Transverse colon (tissue), 4 donors: ENCODE measurements around the gene STK11IP. TPM values are rescaled to one million over a fixed set of nuclear protein-coding genes. Genes with fewer than 3 reads are reported as not detected.

Source experiments
- DNase-seq: peaks from one replicate; pipeline ENCODE4 v3.0.0-alpha.2; 2019
- H3K27ac ChIP-seq, 4 donors: fragments of 200-600 bp; sonication (generic); 2 replicates each; pipeline ENCODE4 v1.5.1; 2016 to 2018; ENCODE audit warnings: inconsistent platforms in 4 of 4
- H3K27me3 ChIP-seq: fragments of 200-600 bp; sonication (generic); 2 replicates; pipeline ENCODE4 v1.5.1; 2017; ENCODE audit warnings: inconsistent platforms
- H3K36me3 ChIP-seq, 4 donors: fragments of 200-600 bp; sonication (generic); 2 replicates each; pipeline ENCODE4 v1.5.1; 2017 to 2019; ENCODE audit warnings: inconsistent platforms in 4 of 4
- H3K4me1 ChIP-seq, 4 donors: fragments of 200-600 bp; sonication (generic); 2 replicates each; pipeline ENCODE4 v1.5.1; 2017 to 2020; ENCODE audit warnings: inconsistent platforms in 4 of 4
- H3K4me3 ChIP-seq, 4 donors: fragments of 200-600 bp; sonication (generic); 1 replicate in 1 of 4; 2 replicates in 3 of 4; pipeline versions ENCODE4 v1.5.1 to v1.6.1; 2017 to 2019; ENCODE audit warnings: inconsistent platforms in 4 of 4
- H3K9me3 ChIP-seq, 2 donors: fragments of 200-600 bp; sonication (generic); 2 replicates each; pipeline ENCODE4 v1.5.1; 2017 to 2019; ENCODE audit warnings: inconsistent platforms in 2 of 2
- EP300 ChIP-seq: sonication (generic); formaldehyde crosslinking; IDR thresholded peaks from one replicate; pipeline ENCODE4 v1.6.1; 2017; ENCODE audit warnings: antibody characterized with exemption, low read depth
- POLR2A ChIP-seq: fragments of 450-650 bp; IDR thresholded peaks from one replicate; pipeline ENCODE4 v1.6.1; 2016; ENCODE audit warnings: antibody characterized with exemption, mild to moderate bottlenecking, moderate library complexity
- POLR2AphosphoS5 ChIP-seq, 3 donors: sonication (generic); formaldehyde crosslinking; IDR thresholded peaks; one replicate each; pipeline ENCODE4 v1.6.1; 2016; ENCODE audit warnings: antibody characterized with exemption in 3 of 3
- WGBS, 2 donors: methylation state at CpG; one replicate each; pipeline ENCODE4 v1.1.5; 2018; ENCODE audit warnings: low coverage in 1 of 2; 5-methylcytosine and 5-hydroxymethylcytosine counted together
- in situ Hi-C, 4 donors: fragments of 200-750 bp; cut with MboI; loops; one replicate each; pipeline versions ENCODE4 v1.15.0 to v1.15.1; 2017; ENCODE audit warnings: low sequenced_read_pairs in 3 of 4, low pct_ligation_motif_present in 1 of 4, low pct_unique_long_range_greater_than_20kb in 1 of 4
- intact Hi-C: fragments of 100-400 bp; cut with DNase I; formaldehyde crosslinking; loops from one replicate; pipeline ENCODE4 v1.15.1; 2023; ENCODE audit warnings: low total_unique reads
- total RNA-seq, 4 donors: library from RNA; depleted of rRNA; stranded (reverse); fragments of >200 nt; gene quantifications; one replicate each; pipeline ENCODE4 v1.1.0, GENCODE V29; 2016
- TF ChIP-seq, protein P1 (sequence below), 5 experiments: fragments of 200-600 bp in 3 of 5; fragments of 450-650 bp in 2 of 5; sonication (generic) in 3 of 5; IDR thresholded peaks; 1 replicate in 2 of 5; 2 replicates in 3 of 5; pipeline ENCODE4 v1.5.1; 2016 to 2017; ENCODE audit warnings: antibody characterized with exemption in 5 of 5, inconsistent platforms in 3 of 5, mild to moderate bottlenecking in 2 of 5, moderate library complexity in 1 of 5

STK11IP gene
- total RNA-seq, 4 donors from 2014 or later, result 16.2 to 117 (median 38.2) TPM

DNA sequence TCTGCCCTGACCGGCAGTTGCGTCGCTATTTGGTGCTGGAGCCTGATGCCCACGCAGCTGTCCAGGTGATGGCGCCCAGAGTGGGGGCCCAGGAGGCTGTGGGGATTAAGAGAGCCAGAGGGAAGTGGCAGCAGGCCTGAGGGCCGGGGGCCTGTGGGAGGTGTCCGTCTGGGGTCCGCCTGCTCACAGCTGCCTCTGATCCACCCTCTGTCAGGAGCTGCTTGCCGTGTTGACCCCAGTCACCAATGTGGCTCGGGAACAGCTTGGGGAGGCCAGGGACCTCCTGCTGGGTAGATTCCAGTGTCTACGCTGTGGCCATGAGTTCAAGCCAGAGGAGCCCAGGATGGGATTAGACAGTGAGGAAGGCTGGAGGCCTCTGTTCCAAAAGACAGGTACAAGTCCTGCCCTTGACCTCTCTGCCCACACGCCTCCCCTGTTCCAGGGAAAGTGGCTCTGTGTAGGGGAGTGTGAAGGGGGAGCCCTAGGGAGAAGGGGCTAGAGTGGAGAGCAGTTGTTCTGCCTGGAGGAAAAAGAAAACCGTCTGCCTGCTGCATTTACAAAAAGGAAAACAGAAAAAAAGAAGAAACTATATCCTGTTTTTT, 11.6 kb downstream of the STK11IP start:
- in situ Hi-C loops, result no loop called here

DNA sequence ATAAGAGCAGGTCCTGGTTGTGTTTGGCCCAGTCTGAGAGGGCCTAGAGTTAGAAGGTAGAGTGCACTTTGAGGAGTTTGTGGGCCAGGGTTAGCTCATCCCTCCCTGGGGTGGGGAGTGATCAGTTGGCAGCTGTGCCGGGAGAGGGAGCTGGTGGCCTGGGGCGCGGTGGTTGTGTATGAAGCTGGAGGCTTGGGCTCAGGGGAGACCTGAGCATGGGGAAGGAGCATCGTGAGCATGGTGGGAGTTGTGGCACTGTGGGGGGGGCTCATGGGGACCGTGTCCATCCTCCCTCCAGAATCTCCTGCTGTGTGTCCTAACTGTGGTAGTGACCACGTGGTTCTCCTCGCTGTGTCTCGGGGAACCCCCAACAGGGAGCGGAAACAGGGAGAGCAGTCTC, 13.6 kb downstream of the STK11IP start:
- Histone ChIP-seq H3K36me3 (peaks cover 0 to 36% (median 5%) of the 10 kb centered on the region in 4 donors), H3K27ac (no peak overlapping the region), H3K4me1 (no peaks in the 10 kb centered on the region), H3K9me3 (no peaks in the 10 kb centered on the region), H3K27me3 (no peaks in the 10 kb centered on the region), H3K4me3 (no peak overlapping the region)
- in situ Hi-C loops, result no loop called here
- WGBS, 2 donors, result 96% methylated on average over 9 of the region's 9 CpGs; no CpG with 5 or more reads in 1 of the 2 donors
- DNase-seq, result no peak
- intact Hi-C loops, result no loop called here
- TF ChIP-seq POLR2A (no peak), EP300 (no peak), POLR2AphosphoS5 (IDR thresholded peaks at IDR 0.05) (no peak)
- TF ChIP-seq, protein P1, sequence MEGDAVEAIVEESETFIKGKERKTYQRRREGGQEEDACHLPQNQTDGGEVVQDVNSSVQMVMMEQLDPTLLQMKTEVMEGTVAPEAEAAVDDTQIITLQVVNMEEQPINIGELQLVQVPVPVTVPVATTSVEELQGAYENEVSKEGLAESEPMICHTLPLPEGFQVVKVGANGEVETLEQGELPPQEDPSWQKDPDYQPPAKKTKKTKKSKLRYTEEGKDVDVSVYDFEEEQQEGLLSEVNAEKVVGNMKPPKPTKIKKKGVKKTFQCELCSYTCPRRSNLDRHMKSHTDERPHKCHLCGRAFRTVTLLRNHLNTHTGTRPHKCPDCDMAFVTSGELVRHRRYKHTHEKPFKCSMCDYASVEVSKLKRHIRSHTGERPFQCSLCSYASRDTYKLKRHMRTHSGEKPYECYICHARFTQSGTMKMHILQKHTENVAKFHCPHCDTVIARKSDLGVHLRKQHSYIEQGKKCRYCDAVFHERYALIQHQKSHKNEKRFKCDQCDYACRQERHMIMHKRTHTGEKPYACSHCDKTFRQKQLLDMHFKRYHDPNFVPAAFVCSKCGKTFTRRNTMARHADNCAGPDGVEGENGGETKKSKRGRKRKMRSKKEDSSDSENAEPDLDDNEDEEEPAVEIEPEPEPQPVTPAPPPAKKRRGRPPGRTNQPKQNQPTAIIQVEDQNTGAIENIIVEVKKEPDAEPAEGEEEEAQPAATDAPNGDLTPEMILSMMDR (IDR thresholded peaks at IDR 0.05), result no peak

More for the DNA sequence above, 11.6 kb downstream of the STK11IP start:
- intact Hi-C loops, result no loop called here
- TF ChIP-seq POLR2AphosphoS5 (IDR thresholded peaks at IDR 0.05), result no peak
- TF ChIP-seq, protein P1 (IDR thresholded peaks at IDR 0.05), result no peak
- TF ChIP-seq POLR2A, result no peak
- no peak for TF ChIP-seq EP300
- H3K27me3 ChIP-seq, result no peaks in the 10 kb centered on the region
- H3K36me3 ChIP-seq, result peaks cover 0 to 43% (median 10%) of the 10 kb centered on the region in 4 donors
- no peak overlapping the region for H3K4me3 ChIP-seq
- DNase-seq, result no peak
- WGBS, 2 donors, result 33 to 92% methylated on average over 1 to 13 of the region's 13 CpGs
- no peaks in the 10 kb centered on the region for H3K4me1 ChIP-seq
- H3K9me3 ChIP-seq, result no peaks in the 10 kb centered on the region
- no peak overlapping the region for H3K27ac ChIP-seq

DNA sequence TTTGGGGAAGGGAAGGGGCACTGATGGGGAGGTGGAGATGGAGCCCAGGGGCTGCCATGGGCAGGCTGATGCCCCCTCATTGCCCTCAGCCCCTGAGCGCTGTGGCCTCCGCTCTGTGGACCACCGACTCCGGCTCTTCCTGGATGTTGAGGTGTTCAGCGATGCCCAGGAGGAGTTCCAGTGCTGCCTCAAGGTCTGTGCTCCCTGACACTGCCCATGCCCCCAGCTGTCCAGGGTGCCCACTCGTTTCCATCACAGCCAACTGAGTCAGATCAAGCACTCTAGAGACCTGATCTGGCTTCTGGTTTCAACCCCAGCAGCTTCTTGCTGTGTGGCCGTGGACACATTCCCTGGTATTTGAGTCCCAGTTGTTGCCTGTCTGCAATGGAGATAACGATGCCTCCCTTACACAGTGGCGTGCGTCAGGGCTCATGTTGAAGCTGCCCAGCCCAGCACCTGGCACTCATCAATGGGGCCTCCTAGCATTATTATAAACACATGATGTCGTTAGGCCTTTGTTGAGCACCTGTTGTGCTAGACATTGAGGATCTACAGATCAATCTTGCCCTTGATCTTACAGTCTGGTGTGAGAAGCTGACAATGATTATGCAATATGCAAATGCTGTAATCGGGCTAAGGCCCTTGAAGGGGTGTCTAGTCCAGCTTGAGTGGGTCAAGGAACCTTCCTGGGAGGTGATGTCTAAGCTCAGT, 14.4 kb downstream of the STK11IP start:
- 79% methylated on average over 5 to 12 of the region's 12 CpGs for WGBS, 2 donors
- in situ Hi-C loops, result no loop called here

More for the DNA sequence above, 14.4 kb downstream of the STK11IP start:
- DNase-seq, result no peak
- TF ChIP-seq POLR2A, result no peak
- TF ChIP-seq, protein P1 (IDR thresholded peaks at IDR 0.05), result no peak
- TF ChIP-seq POLR2AphosphoS5 (IDR thresholded peaks at IDR 0.05), result no peak
- TF ChIP-seq EP300, result no peak
- no peaks in the 10 kb centered on the region for H3K9me3 ChIP-seq
- no peaks in the 10 kb centered on the region for H3K4me1 ChIP-seq
- no peak overlapping the region for H3K27ac ChIP-seq
- no peak overlapping the region for H3K4me3 ChIP-seq
- intact Hi-C loops, result no loop called here
- H3K27me3 ChIP-seq, result no peaks in the 10 kb centered on the region
- H3K36me3 ChIP-seq, result peaks cover 0 to 31% (median 3%) of the 10 kb centered on the region in 4 donors
